ENCODE measurements around the gene GLIS2. TPM values are rescaled to one million over a fixed set of nuclear protein-coding genes. Genes with fewer than 3 reads are reported as not detected.
A peak's percentile ranks its signal among the peaks of the same experiment; 100 is the strongest.

The GLIS2 gene
- total RNA-seq, 1 donor from 2014 or later: 1.6 TPM

- Mint-ChIP-seq H3K36me3 (ENCODE audit: low read depth, unreplicated experiment) (peaks cover 4% of the 10 kb centered on the region), H3K27ac (ENCODE audit: unreplicated experiment) (no peak overlapping the region)
Observed at GRCh38 chr16:4384509-4384942, 68.7 kb downstream of the GLIS2 start.

GRCh38 chr16:4385066-4385788, 69.4 kb downstream of the GLIS2 start:
- Mint-ChIP-seq H3K36me3 (ENCODE audit: low read depth, unreplicated experiment) (peaks cover 10% of the 10 kb centered on the region), H3K4me3 (ENCODE audit: unreplicated experiment) (no peak overlapping the region), H3K4me1 (ENCODE audit: unreplicated experiment) (peaks cover 10% of the 10 kb centered on the region), H3K27ac (ENCODE audit: unreplicated experiment) (peak overlapping the region; percentile 18), H3K27me3 (ENCODE audit: unreplicated experiment) (peaks cover 13% of the 10 kb centered on the region), H3K9me3 (ENCODE audit: unreplicated experiment) (no peaks in the 10 kb centered on the region)
- no peak for TF ChIP-seq CTCF (IDR thresholded peaks at IDR 0.05; ENCODE audit: unreplicated experiment)
- DNase-seq (ENCODE audit: low spot score): no peak

More at GRCh38 chr16:4384509-4384942, 68.7 kb downstream of the GLIS2 start:
- no peaks in the 10 kb centered on the region for H3K9me3 Mint-ChIP-seq (ENCODE audit: unreplicated experiment)
- no peak for DNase-seq (ENCODE audit: low spot score)
- peaks cover 6% of the 10 kb centered on the region for H3K4me1 Mint-ChIP-seq (ENCODE audit: unreplicated experiment)
- no peak overlapping the region for H3K4me3 Mint-ChIP-seq (ENCODE audit: unreplicated experiment)
- H3K27me3 Mint-ChIP-seq (ENCODE audit: unreplicated experiment): peaks cover 10% of the 10 kb centered on the region
- TF ChIP-seq CTCF (IDR thresholded peaks at IDR 0.05; ENCODE audit: unreplicated experiment): no peak

GRCh38 chr16:4385789-4386450, 70.1 kb downstream of the GLIS2 start:
- Mint-ChIP-seq H3K4me3 (ENCODE audit: unreplicated experiment) (no peak overlapping the region), H3K9me3 (ENCODE audit: unreplicated experiment) (no peaks in the 10 kb centered on the region), H3K27me3 (ENCODE audit: unreplicated experiment) (peaks cover 15% of the 10 kb centered on the region), H3K27ac (ENCODE audit: unreplicated experiment) (no peak overlapping the region), H3K4me1 (ENCODE audit: unreplicated experiment) (peaks cover 7% of the 10 kb centered on the region), H3K36me3 (ENCODE audit: low read depth, unreplicated experiment) (peaks cover 10% of the 10 kb centered on the region)
- DNase-seq (ENCODE audit: low spot score): no peak
- no peak for TF ChIP-seq CTCF (IDR thresholded peaks at IDR 0.05; ENCODE audit: unreplicated experiment)

GRCh38 chr16:4386451-4386805, 70.6 kb downstream of the GLIS2 start:
- Mint-ChIP-seq H3K4me1 (ENCODE audit: unreplicated experiment) (peaks cover 7% of the 10 kb centered on the region), H3K9me3 (ENCODE audit: unreplicated experiment) (no peaks in the 10 kb centered on the region), H3K36me3 (ENCODE audit: low read depth, unreplicated experiment) (peaks cover 10% of the 10 kb centered on the region), H3K4me3 (ENCODE audit: unreplicated experiment) (no peak overlapping the region), H3K27me3 (ENCODE audit: unreplicated experiment) (peaks cover 16% of the 10 kb centered on the region), H3K27ac (ENCODE audit: unreplicated experiment) (no peak overlapping the region)
- no peak for DNase-seq (ENCODE audit: low spot score)
- TF ChIP-seq CTCF (IDR thresholded peaks at IDR 0.05; ENCODE audit: unreplicated experiment): no peak
